ENCODE results near the gene NAA10. TPM values are rescaled to one million over a fixed set of nuclear protein-coding genes. Genes with fewer than 3 reads are reported as not detected.

Gene NAA10
- total and polyA plus RNA-seq, 2 of the 13 experiments (the other 11 are each of a cell fraction or from before 2014, with no cell fraction given): 49.2 to 51.7 TPM

DNA sequence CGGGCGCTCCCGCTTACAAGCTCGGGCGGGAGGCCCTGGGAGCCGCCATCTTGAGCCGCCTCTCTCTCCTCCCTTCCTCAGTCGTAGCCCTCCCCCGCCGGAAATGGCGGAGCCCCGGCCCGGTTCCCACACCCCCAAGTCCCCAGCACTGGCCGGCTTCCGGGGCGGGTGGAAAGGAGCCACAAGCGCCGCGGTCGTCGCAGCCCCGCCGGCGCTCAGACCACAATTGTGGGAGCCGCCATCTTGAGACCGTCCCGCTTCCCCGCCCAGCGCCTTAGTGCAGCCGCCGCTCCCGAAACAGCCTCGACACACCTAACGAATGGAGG is 36.2 kb upstream of the NAA10 start (continued):
- TF ChIP-seq, protein P1, sequence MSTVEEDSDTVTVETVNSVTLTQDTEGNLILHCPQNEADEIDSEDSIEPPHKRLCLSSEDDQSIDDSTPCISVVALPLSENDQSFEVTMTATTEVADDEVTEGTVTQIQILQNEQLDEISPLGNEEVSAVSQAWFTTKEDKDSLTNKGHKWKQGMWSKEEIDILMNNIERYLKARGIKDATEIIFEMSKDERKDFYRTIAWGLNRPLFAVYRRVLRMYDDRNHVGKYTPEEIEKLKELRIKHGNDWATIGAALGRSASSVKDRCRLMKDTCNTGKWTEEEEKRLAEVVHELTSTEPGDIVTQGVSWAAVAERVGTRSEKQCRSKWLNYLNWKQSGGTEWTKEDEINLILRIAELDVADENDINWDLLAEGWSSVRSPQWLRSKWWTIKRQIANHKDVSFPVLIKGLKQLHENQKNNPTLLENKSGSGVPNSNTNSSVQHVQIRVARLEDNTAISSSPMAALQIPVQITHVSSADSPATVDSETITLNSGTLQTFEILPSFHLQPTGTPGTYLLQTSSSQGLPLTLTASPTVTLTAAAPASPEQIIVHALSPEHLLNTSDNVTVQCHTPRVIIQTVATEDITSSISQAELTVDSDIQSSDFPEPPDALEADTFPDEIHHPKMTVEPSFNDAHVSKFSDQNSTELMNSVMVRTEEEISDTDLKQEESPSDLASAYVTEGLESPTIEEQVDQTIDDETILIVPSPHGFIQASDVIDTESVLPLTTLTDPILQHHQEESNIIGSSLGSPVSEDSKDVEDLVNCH (CRISPR knock-in tag; IDR thresholded peaks at IDR 0.05): no peak
- TF ChIP-seq, protein P2, sequence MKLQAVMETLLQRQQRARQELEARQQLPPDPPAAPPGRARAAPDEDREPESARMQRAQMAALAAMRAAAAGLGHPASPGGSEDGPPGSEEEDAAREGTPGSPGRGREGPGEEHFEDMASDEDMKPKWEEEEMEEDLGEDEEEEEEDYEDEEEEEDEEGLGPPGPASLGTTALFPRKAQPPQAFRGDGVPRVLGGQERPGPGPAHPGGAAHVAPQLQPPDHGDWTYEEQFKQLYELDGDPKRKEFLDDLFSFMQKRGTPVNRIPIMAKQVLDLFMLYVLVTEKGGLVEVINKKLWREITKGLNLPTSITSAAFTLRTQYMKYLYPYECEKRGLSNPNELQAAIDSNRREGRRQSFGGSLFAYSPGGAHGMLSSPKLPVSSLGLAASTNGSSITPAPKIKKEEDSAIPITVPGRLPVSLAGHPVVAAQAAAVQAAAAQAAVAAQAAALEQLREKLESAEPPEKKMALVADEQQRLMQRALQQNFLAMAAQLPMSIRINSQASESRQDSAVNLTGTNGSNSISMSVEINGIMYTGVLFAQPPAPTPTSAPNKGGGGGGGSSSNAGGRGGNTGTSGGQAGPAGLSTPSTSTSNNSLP (IDR thresholded peaks at IDR 0.05; ENCODE audit: low read depth, low read length): no peak
- TF ChIP-seq, protein P3, sequence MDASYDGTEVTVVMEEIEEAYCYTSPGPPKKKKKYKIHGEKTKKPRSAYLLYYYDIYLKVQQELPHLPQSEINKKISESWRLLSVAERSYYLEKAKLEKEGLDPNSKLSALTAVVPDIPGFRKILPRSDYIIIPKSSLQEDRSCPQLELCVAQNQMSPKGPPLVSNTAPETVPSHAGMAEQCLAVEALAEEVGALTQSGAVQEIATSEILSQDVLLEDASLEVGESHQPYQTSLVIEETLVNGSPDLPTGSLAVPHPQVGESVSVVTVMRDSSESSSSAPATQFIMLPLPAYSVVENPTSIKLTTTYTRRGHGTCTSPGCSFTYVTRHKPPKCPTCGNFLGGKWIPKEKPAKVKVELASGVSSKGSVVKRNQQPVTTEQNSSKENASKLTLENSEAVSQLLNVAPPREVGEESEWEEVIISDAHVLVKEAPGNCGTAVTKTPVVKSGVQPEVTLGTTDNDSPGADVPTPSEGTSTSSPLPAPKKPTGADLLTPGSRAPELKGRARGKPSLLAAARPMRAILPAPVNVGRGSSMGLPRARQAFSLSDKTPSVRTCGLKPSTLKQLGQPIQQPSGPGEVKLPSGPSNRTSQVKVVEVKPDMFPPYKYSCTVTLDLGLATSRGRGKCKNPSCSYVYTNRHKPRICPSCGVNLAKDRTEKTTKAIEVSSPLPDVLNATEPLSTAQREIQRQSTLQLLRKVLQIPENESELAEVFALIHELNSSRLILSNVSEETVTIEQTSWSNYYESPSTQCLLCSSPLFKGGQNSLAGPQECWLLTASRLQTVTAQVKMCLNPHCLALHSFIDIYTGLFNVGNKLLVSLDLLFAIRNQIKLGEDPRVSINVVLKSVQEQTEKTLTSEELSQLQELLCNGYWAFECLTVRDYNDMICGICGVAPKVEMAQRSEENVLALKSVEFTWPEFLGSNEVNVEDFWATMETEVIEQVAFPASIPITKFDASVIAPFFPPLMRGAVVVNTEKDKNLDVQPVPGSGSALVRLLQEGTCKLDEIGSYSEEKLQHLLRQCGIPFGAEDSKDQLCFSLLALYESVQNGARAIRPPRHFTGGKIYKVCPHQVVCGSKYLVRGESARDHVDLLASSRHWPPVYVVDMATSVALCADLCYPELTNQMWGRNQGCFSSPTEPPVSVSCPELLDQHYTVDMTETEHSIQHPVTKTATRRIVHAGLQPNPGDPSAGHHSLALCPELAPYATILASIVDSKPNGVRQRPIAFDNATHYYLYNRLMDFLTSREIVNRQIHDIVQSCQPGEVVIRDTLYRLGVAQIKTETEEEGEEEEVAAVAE (CRISPR knock-in tag; IDR thresholded peaks at IDR 0.05; ENCODE audit: borderline replicate concordance): 0 out of 2 replicates have a peak, but pooled peaks have one; percentile 7
- TF ChIP-seq RBM39 (IDR thresholded peaks at IDR 0.05; ENCODE audit: low read depth, low read length, poor library complexity, severe bottlenecking): peak; percentile 31
- 0 out of 2 replicates have a peak, but pooled peaks have one; percentile 21 for TF ChIP-seq TBX2 (CRISPR knock-in tag; IDR thresholded peaks at IDR 0.05; ENCODE audit: borderline replicate concordance)
- 0 out of 2 replicates have a peak, but pooled peaks have one; percentile 25 for TF ChIP-seq PHF8 (CRISPR knock-in tag; IDR thresholded peaks at IDR 0.05)
- TF ChIP-seq MIER2 (CRISPR knock-in tag; IDR thresholded peaks at IDR 0.05): no peak
- no peak for TF ChIP-seq JDP2 (CRISPR knock-in tag; IDR thresholded peaks at IDR 0.05; ENCODE audit: borderline replicate concordance)
- TF ChIP-seq, protein P4, sequence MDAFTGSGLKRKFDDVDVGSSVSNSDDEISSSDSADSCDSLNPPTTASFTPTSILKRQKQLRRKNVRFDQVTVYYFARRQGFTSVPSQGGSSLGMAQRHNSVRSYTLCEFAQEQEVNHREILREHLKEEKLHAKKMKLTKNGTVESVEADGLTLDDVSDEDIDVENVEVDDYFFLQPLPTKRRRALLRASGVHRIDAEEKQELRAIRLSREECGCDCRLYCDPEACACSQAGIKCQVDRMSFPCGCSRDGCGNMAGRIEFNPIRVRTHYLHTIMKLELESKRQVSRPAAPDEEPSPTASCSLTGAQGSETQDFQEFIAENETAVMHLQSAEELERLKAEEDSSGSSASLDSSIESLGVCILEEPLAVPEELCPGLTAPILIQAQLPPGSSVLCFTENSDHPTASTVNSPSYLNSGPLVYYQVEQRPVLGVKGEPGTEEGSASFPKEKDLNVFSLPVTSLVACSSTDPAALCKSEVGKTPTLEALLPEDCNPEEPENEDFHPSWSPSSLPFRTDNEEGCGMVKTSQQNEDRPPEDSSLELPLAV (CRISPR knock-in tag; conservative IDR thresholded peaks at IDR 0.05; ENCODE audit: low read depth): no peak
- no peak for TF ChIP-seq THAP11 (CRISPR knock-in tag; IDR thresholded peaks at IDR 0.05)
- 0 out of 2 replicates have a peak, but pooled peaks have one; percentile 8 for TF ChIP-seq ZNF335 (CRISPR knock-in tag; IDR thresholded peaks at IDR 0.05)
- TF ChIP-seq CBX5 (CRISPR knock-in tag; IDR thresholded peaks at IDR 0.05; ENCODE audit: borderline replicate concordance): no peak
- no peak for TF ChIP-seq SOX5 (CRISPR knock-in tag; IDR thresholded peaks at IDR 0.05; ENCODE audit: borderline replicate concordance)
- TF ChIP-seq ZNF878 (CRISPR knock-in tag; IDR thresholded peaks at IDR 0.05): no peak
- no peak for TF ChIP-seq ZNF670 (CRISPR knock-in tag; IDR thresholded peaks at IDR 0.05; ENCODE audit: borderline replicate concordance)
- no peak for TF ChIP-seq NFATC3 (CRISPR knock-in tag; IDR thresholded peaks at IDR 0.05)
- TF ChIP-seq, protein P5, sequence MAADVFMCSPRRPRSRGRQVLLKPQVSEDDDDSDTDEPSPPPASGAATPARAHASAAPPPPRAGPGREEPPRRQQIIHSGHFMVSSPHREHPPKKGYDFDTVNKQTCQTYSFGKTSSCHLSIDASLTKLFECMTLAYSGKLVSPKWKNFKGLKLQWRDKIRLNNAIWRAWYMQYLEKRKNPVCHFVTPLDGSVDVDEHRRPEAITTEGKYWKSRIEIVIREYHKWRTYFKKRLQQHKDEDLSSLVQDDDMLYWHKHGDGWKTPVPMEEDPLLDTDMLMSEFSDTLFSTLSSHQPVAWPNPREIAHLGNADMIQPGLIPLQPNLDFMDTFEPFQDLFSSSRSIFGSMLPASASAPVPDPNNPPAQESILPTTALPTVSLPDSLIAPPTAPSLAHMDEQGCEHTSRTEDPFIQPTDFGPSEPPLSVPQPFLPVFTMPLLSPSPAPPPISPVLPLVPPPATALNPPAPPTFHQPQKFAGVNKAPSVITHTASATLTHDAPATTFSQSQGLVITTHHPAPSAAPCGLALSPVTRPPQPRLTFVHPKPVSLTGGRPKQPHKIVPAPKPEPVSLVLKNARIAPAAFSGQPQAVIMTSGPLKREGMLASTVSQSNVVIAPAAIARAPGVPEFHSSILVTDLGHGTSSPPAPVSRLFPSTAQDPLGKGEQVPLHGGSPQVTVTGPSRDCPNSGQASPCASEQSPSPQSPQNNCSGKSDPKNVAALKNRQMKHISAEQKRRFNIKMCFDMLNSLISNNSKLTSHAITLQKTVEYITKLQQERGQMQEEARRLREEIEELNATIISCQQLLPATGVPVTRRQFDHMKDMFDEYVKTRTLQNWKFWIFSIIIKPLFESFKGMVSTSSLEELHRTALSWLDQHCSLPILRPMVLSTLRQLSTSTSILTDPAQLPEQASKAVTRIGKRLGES (CRISPR knock-in tag; IDR thresholded peaks at IDR 0.05; ENCODE audit: borderline replicate concordance): no peak
